HEK293 (cell line): ENCODE data around the gene DPCD.

Experiments
- CTCF ChIA-PET: fragments of 350-600 bp; formaldehyde crosslinking; extraction: SDS; loops from one replicate; lab custom pipeline; 2021; ENCODE audit warnings: antibody characterized with exemption; lab: Yijun Ruan, JAX
- POLR2A ChIA-PET: fragments of 300-600 bp; formaldehyde crosslinking; extraction: SDS; loops from one replicate; lab custom pipeline; 2020; ENCODE audit warnings: antibody characterized with exemption, inconsistent platforms; lab: Yijun Ruan, JAX
- H3K27ac ChIP-seq: fragments of 200-500 bp; sonication (Bioruptor generic); 2 replicates; pipeline ENCODE4 v1.5.1; 2014; ENCODE audit warnings: low read depth, low read length, control low read depth, inconsistent platforms; ENCODE audit errors: extremely low read depth
- H3K36me3 ChIP-seq, 2 experiments: fragments of 200-500 bp in 1 of 2; sonication (Bioruptor generic) in 1 of 2; 1 replicate in 1 of 2; 2 replicates in 1 of 2; pipeline ENCODE4 v1.5.1; 2014 to 2017; ENCODE audit warnings: inconsistent platforms in 2 of 2, low read length in 2 of 2; ENCODE audit not compliant: control insufficient read depth in 2 of 2, insufficient read depth in 1 of 2
- H3K4me1 ChIP-seq: fragments of 200-500 bp; sonication (Bioruptor generic); 2 replicates; pipeline ENCODE4 v1.5.1; 2014; ENCODE audit warnings: mild to moderate bottlenecking, low read length, inconsistent platforms; ENCODE audit not compliant: control insufficient read depth, insufficient read depth
- H3K4me3 ChIP-seq: 2 replicates; pipeline ENCODE4 v1.5.1; 2011; ENCODE audit warnings: low read depth, mild to moderate bottlenecking, control low read depth, low read length, moderate library complexity
- H3K9me3 ChIP-seq: fragments of 200-500 bp; sonication (Bioruptor generic); 2 replicates; pipeline ENCODE4 v1.5.1; 2014; ENCODE audit warnings: low read depth, low read length, inconsistent platforms; ENCODE audit not compliant: control insufficient read depth, insufficient read depth
- BCL11B ChIP-seq: fragments of 450-650 bp; formaldehyde crosslinking; IDR thresholded peaks from 2 replicates; pipeline ENCODE4 v1.5.1; 2016; ENCODE audit warnings: low read depth, missing biosample characterization, missing genetic modification characterization
- MYNN ChIP-seq: fragments of 450-650 bp; formaldehyde crosslinking; IDR thresholded peaks from 2 replicates; pipeline ENCODE4 v1.5.1; 2016; ENCODE audit warnings: missing biosample characterization, missing genetic modification characterization, borderline replicate concordance
- RBAK ChIP-seq: fragments of 450-650 bp; formaldehyde crosslinking; IDR thresholded peaks from 2 replicates; pipeline ENCODE4 v1.5.1; 2016; ENCODE audit warnings: missing biosample characterization, missing genetic modification characterization
- ZFP37 ChIP-seq: fragments of 450-650 bp; formaldehyde crosslinking; IDR thresholded peaks from 2 replicates; pipeline ENCODE4 v1.5.1; 2016; ENCODE audit warnings: missing biosample characterization, missing genetic modification characterization
- ZFP41 ChIP-seq: fragments of 450-650 bp; formaldehyde crosslinking; IDR thresholded peaks from 2 replicates; pipeline ENCODE4 v1.5.1; 2016; ENCODE audit warnings: missing biosample characterization, missing genetic modification characterization, borderline replicate concordance
- ZNF121 ChIP-seq: fragments of 450-650 bp; formaldehyde crosslinking; IDR thresholded peaks from 2 replicates; pipeline ENCODE4 v1.5.1; 2016; ENCODE audit warnings: missing biosample characterization, missing genetic modification characterization
- ZNF146 ChIP-seq: fragments of 450-650 bp; formaldehyde crosslinking; IDR thresholded peaks from 2 replicates; pipeline ENCODE4 v1.5.1; 2016; ENCODE audit warnings: missing biosample characterization, missing genetic modification characterization
- ZNF174 ChIP-seq: fragments of 450-650 bp; formaldehyde crosslinking; IDR thresholded peaks from 2 replicates; pipeline ENCODE4 v1.5.0; 2017; ENCODE audit warnings: missing biosample characterization, mild to moderate bottlenecking, missing genetic modification characterization
- ZNF202 ChIP-seq: fragments of 450-650 bp; formaldehyde crosslinking; IDR thresholded peaks from 2 replicates; pipeline ENCODE4 v1.5.1; 2016; ENCODE audit warnings: missing biosample characterization, missing genetic modification characterization, borderline replicate concordance
- ZNF223 ChIP-seq: fragments of 450-650 bp; formaldehyde crosslinking; IDR thresholded peaks from 2 replicates; pipeline ENCODE4 v1.5.1; 2016; ENCODE audit warnings: missing biosample characterization, missing genetic modification characterization
- ZNF426 ChIP-seq: fragments of 450-650 bp; formaldehyde crosslinking; IDR thresholded peaks from 2 replicates; pipeline ENCODE4 v1.5.1; 2017; ENCODE audit warnings: missing biosample characterization, missing genetic modification characterization, mild to moderate bottlenecking, inconsistent platforms, moderate library complexity
- ZNF529 ChIP-seq: fragments of 450-650 bp; formaldehyde crosslinking; IDR thresholded peaks from 2 replicates; pipeline ENCODE4 v1.5.1; 2017; ENCODE audit warnings: missing genetic modification characterization, missing biosample characterization; ENCODE audit not compliant: insufficient replicate concordance
- ZNF548 ChIP-seq: fragments of 450-650 bp; formaldehyde crosslinking; IDR thresholded peaks from 2 replicates; pipeline ENCODE4 v1.5.1; 2016; ENCODE audit warnings: missing biosample characterization, missing genetic modification characterization
- ZNF600 ChIP-seq: fragments of 450-650 bp; formaldehyde crosslinking; IDR thresholded peaks from 2 replicates; pipeline ENCODE4 v1.5.1; 2016; ENCODE audit warnings: missing biosample characterization, missing genetic modification characterization
- TF ChIP-seq, protein P1 (sequence below): fragments of 450-650 bp; formaldehyde crosslinking; IDR thresholded peaks from 2 replicates; pipeline ENCODE4 v1.5.0; 2017; ENCODE audit warnings: missing biosample characterization, missing genetic modification characterization, borderline replicate concordance
- TF ChIP-seq, protein P2 (sequence below): fragments of 450-650 bp; formaldehyde crosslinking; IDR thresholded peaks from 2 replicates; pipeline ENCODE4 v1.5.1; 2016; ENCODE audit warnings: missing biosample characterization, missing genetic modification characterization, low read depth
- TF ChIP-seq, protein P3 (sequence below): fragments of 450-650 bp; formaldehyde crosslinking; IDR thresholded peaks from 2 replicates; pipeline ENCODE4 v1.5.1; 2016; ENCODE audit warnings: missing biosample characterization, missing genetic modification characterization

The DPCD gene

DNA sequence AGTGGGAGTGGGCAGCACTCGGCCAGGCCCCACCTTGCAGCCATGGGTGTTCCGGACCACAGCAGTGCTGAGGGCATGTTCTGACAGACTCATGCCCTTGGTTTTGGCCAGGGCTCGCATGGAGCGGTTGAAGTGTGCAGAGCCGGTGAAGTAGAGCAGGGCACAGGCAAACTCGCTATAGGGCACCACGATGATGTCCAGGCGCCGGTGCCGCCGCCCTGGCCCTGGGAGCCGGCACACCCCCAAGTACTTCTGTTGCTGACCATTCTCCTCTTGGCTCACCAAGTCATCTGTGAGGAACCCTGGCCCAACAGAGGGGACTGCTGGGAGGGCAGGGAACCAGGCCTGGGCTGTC is 8.6 kb upstream of the DPCD start:
- no peak for TF ChIP-seq ZNF174 (tag by site-specific recombination)
- TF ChIP-seq, protein P1, sequence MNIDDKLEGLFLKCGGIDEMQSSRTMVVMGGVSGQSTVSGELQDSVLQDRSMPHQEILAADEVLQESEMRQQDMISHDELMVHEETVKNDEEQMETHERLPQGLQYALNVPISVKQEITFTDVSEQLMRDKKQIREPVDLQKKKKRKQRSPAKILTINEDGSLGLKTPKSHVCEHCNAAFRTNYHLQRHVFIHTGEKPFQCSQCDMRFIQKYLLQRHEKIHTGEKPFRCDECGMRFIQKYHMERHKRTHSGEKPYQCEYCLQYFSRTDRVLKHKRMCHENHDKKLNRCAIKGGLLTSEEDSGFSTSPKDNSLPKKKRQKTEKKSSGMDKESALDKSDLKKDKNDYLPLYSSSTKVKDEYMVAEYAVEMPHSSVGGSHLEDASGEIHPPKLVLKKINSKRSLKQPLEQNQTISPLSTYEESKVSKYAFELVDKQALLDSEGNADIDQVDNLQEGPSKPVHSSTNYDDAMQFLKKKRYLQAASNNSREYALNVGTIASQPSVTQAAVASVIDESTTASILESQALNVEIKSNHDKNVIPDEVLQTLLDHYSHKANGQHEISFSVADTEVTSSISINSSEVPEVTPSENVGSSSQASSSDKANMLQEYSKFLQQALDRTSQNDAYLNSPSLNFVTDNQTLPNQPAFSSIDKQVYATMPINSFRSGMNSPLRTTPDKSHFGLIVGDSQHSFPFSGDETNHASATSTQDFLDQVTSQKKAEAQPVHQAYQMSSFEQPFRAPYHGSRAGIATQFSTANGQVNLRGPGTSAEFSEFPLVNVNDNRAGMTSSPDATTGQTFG (tag by site-specific recombination) = no peak
- TF ChIP-seq ZNF600 (tag by site-specific recombination) = peak; percentile 77
- TF ChIP-seq ZNF121 (tag by site-specific recombination) = no peak
- TF ChIP-seq ZNF223 = no peak
- TF ChIP-seq, protein P2, sequence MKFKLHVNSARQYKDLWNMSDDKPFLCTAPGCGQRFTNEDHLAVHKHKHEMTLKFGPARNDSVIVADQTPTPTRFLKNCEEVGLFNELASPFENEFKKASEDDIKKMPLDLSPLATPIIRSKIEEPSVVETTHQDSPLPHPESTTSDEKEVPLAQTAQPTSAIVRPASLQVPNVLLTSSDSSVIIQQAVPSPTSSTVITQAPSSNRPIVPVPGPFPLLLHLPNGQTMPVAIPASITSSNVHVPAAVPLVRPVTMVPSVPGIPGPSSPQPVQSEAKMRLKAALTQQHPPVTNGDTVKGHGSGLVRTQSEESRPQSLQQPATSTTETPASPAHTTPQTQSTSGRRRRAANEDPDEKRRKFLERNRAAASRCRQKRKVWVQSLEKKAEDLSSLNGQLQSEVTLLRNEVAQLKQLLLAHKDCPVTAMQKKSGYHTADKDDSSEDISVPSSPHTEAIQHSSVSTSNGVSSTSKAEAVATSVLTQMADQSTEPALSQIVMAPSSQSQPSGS (tag by site-specific recombination) = no peak
- TF ChIP-seq BCL11B (tag by site-specific recombination) = no peak
- TF ChIP-seq, all 188 proteins: peak for 1
- H3K36me3 ChIP-seq = peaks cover 4 to 65% of the 10 kb centered on the region in 2 experiments; a peak in 2 of 3 replicates
- H3K27ac ChIP-seq = no peak overlapping the region
- no peak overlapping the region for H3K4me3 ChIP-seq
- H3K9me3 ChIP-seq = no peaks in the 10 kb centered on the region
- ChIA-PET CTCF (interaction anchor here (0.6 kb wide), 1 partner anchor 271 kb away, joined by 3 read pairs; no protein-coding TSS in a partner anchor), POLR2A (no interaction called here)
- no peaks in the 10 kb centered on the region for H3K4me1 ChIP-seq

DNA sequence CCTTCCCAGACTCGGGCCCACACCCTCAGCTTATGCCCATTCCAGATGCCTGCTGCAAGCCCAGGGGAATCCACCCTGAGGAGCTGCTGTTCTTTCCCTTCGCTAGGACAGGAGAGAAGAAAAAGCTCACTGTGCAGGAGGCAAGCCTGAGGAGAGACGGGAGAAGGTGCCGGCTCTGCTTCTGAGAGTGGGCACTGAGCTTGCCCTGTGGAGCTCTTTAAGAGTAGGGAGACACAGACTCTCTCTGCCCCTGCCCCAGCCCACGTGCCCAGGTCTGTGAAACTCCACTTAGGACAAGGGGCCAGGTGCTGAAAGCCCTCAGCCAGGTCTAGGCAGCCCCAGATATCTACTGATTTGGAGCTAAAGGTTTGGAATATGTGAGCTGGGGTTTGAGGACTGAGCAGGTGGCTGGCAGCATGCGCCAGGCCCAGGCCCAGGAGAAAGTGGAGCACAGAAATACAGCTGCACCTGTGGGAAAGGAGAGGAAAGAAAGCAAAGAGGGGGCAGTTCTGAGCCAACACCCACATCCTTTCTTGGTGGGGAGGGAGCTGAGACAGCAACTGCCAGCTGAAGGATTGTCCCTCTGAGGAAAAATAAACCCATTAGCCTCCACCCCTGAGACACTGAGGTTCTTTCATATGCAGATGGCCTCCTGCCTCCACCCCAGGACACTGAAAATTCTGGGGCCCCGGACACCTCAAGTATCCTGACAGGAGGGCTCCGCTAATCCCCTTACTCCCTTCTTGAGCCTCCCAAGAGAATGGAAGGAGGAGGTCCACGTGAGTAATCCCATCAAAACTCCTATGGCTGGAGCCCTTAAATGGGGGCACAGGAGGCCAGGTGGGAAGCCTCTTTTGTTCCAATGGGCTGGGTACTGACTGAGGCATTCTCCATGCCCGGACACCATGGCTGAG is 7.4 kb upstream of the DPCD start:
- TF ChIP-seq ZNF529 (no peak), ZFP41 (tag by site-specific recombination) (no peak)
- Histone ChIP-seq H3K27ac (no peak overlapping the region), H3K4me1 (no peaks in the 10 kb centered on the region), H3K9me3 (no peaks in the 10 kb centered on the region), H3K4me3 (no peak overlapping the region), H3K36me3 (peaks cover 4 to 77% of the 10 kb centered on the region in 2 experiments; a peak in 2 of 3 replicates)
- ChIA-PET POLR2A (interaction anchor here (0.7 kb wide), 1 partner anchor 293 kb away, joined by 3 read pairs; no protein-coding TSS in a partner anchor), CTCF (interaction anchor here (0.6 to 1.0 kb wide), 4 partner anchors 202 to 426 kb away, joined by 3 to 5 read pairs (median 4); no protein-coding TSS in a partner anchor)

DNA sequence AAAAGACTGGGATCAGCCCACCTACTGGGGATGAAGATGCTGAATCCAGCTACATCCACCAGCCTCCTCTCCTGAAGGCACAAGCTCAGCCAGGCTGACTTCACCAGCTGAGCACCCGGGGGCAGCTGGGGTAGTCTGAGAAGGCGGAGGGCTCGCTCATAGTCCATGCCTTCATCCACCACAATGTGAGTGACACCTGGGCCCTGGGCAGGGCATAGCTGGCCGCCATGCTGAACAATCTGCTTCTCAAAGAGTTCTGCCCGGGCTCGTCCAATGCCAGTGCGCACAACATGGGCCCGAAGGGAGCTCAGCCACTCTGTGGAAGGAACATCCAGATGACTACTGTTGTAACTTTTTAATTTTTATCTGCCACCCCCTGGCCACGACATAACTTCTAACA is 2.3 kb upstream of the DPCD start:
- H3K27ac ChIP-seq = no peak overlapping the region
- CTCF ChIA-PET = interaction anchor here (0.8 to 1.1 kb wide), 3 partner anchors 18 to 424 kb away, joined by 3 to 5 read pairs (median 3); no protein-coding TSS in a partner anchor
- POLR2A ChIA-PET = no interaction called here

More for the DNA sequence above, 2.3 kb upstream of the DPCD start:
- no peaks in the 10 kb centered on the region for H3K9me3 ChIP-seq
- no peak overlapping the region for H3K4me3 ChIP-seq
- TF ChIP-seq RBAK (tag by site-specific recombination) (no peak), ZNF202 (no peak), ZFP37 (tag by site-specific recombination) (no peak), ZNF548 (tag by site-specific recombination) (no peak), ZNF146 (no peak), MYNN (tag by site-specific recombination) (no peak), ZNF426 (no peak)
- TF ChIP-seq, protein P3, sequence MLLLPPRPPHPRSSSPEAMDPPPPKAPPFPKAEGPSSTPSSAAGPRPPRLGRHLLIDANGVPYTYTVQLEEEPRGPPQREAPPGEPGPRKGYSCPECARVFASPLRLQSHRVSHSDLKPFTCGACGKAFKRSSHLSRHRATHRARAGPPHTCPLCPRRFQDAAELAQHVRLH = no peak
- peaks cover 7% of the 10 kb centered on the region for H3K4me1 ChIP-seq
- H3K36me3 ChIP-seq = peaks cover 4 to 51% of the 10 kb centered on the region in 2 experiments; a peak in 2 of 3 replicates
